Loucy (cell line): Measurements from ENCODE around the gene ARMC6.

Experiments used
- CTCF ChIP-seq: fragments of 200-600 bp; sonication (generic); conservative IDR thresholded peaks from 2 replicates; pipeline ENCODE4 v1.5.1; 2014; ENCODE audit warnings: mild to moderate bottlenecking, antibody characterized with exemption, low read length
- EZH2phosphoT487 ChIP-seq: fragments of 200-600 bp; IDR thresholded peaks from 2 replicates; pipeline ENCODE4 v1.6.1; 2018; ENCODE audit warnings: antibody characterized with exemption, mild to moderate bottlenecking, moderate library complexity, borderline replicate concordance

GRCh38 chr19:19042732-19043280, 9.4 kb downstream of the ARMC6 start:
- no peak for TF ChIP-seq CTCF
- TF ChIP-seq EZH2phosphoT487 = no peak
